Lung (tissue), 12 donors: ENCODE data around the gene MYO1F. TPM values are rescaled to one million over a fixed set of nuclear protein-coding genes. Genes with fewer than 3 reads are reported as not detected.
A peak's percentile ranks its signal among the peaks of the same experiment; 100 is the strongest.

Source experiments
- ATAC-seq: fragments of 200-7000 bp; cut with Tn5 transposase; one replicate; pipeline ENCODE4 v1.9.1; 2020; ENCODE audit warnings: moderate number of reproducible peaks; ENCODE audit not compliant: insufficient read depth, low FRiP score
- DNase-seq, 3 donors: peaks; one replicate each; pipeline ENCODE4 v3.0.0-alpha.2; 2013 to 2017
- H3K27ac ChIP-seq, 2 donors: one replicate each; pipeline ENCODE4 v1.5.1; 2013; ENCODE audit warnings: mild to moderate bottlenecking in 2 of 2, moderate library complexity in 2 of 2, control low read depth in 1 of 2, inconsistent platforms in 1 of 2, low read depth in 1 of 2, low read length in 1 of 2
- H3K27me3 ChIP-seq, 3 donors: one replicate each; pipeline ENCODE4 v1.5.1; 2013; ENCODE audit warnings: low read length in 2 of 3; ENCODE audit not compliant: control insufficient read depth in 3 of 3, insufficient read depth in 3 of 3
- H3K36me3 ChIP-seq, 4 donors: one replicate each; pipeline ENCODE4 v1.5.1; 2013; ENCODE audit warnings: low read length in 4 of 4, mild to moderate bottlenecking in 1 of 4, moderate library complexity in 1 of 4; ENCODE audit not compliant: control insufficient read depth in 4 of 4, insufficient read depth in 4 of 4
- H3K4me1 ChIP-seq, 5 donors: one replicate each; pipeline ENCODE4 v1.5.1; 2013; ENCODE audit warnings: low read length in 5 of 5, mild to moderate bottlenecking in 2 of 5, moderate library complexity in 1 of 5; ENCODE audit not compliant: control insufficient read depth in 5 of 5, insufficient read depth in 5 of 5
- H3K4me3 ChIP-seq: one replicate; pipeline ENCODE4 v1.5.1; 2013; ENCODE audit warnings: mild to moderate bottlenecking, control low read depth, moderate library complexity
- H3K9ac ChIP-seq, 2 donors: one replicate each; pipeline ENCODE4 v1.5.1; 2013; ENCODE audit warnings: low read length in 2 of 2, control low read depth in 1 of 2; ENCODE audit not compliant: insufficient read depth in 1 of 2
- H3K9me3 ChIP-seq, 4 donors: one replicate each; pipeline ENCODE4 v1.5.1; 2013; ENCODE audit warnings: low read length in 3 of 4, mild to moderate bottlenecking in 1 of 4, moderate library complexity in 1 of 4; ENCODE audit not compliant: control insufficient read depth in 4 of 4, insufficient read depth in 3 of 4
- CTCF ChIP-seq: IDR thresholded peaks from 2 replicates; pipeline ENCODE4 v1.5.1; 2012; ENCODE audit warnings: mild to moderate bottlenecking; ENCODE audit errors: control extremely low read depth, extremely low read depth
- WGBS, 2 donors: extraction: QIAGEN DNeasy Blood & Tissue Kit; methylation state at CpG; one replicate each; pipeline ENCODE4 v1.1.7; 2013; 5-methylcytosine and 5-hydroxymethylcytosine counted together
- polyA plus RNA-seq, 2 donors: library from polyadenylated mRNA; stranded (reverse); fragments of 200-250 nt; gene quantifications; one replicate each; pipeline ENCODE4 v1.2.1, GENCODE V29; 2013
- total RNA-seq, 2 donors: library from RNA; depleted of rRNA in 1 of 2; stranded (reverse); fragments of >200 nt in 1 of 2; gene quantifications; one replicate each; pipeline ENCODE4 v1.2.1, GENCODE V29; 2014 to 2021
- donor health status: control.
- donor health status: control.
- donor health status: Bipolar disorder and iron deficiency.
- donor health status: healthy.
- donor health status: DM: yes; HTN: yes; CAD: no.

The MYO1F gene
- total and polyA plus RNA-seq, 4 donors = 23.4 to 127 (median 73.2) TPM

- Histone ChIP-seq H3K9me3 (peaks cover 0 to 16% (median under 1%) of the 10 kb centered on the region in 4 donors), H3K4me3 (no peak overlapping the region), H3K4me1 (peaks cover 0 to under 1% (median 0%) of the 10 kb centered on the region in 5 donors), H3K9ac (no peak overlapping the region), H3K27ac (no peak overlapping the region), H3K27me3 (no peaks in the 10 kb centered on the region), H3K36me3 (peaks cover 0 to 50% (median 31%) of the 10 kb centered on the region in 4 donors)
- no peak for DNase-seq
- no peak for ATAC-seq
- WGBS, 2 donors = 95 to 100% methylated on average over 2 of the region's 2 CpGs
- TF ChIP-seq CTCF = no peak
These were observed 22.8 kb upstream of the MYO1F start for GRCh38 chr19:8600064-8600463.

GRCh38 chr19:8596168-8596567 is 18.9 kb upstream of the MYO1F start:
- H3K36me3 ChIP-seq = peaks cover 0 to 28% (median 20%) of the 10 kb centered on the region in 4 donors
- H3K4me3 ChIP-seq = no peak overlapping the region
- DNase-seq (no peak), ATAC-seq (no peak)
- H3K9ac ChIP-seq = no peak overlapping the region
- H3K27me3 ChIP-seq = no peaks in the 10 kb centered on the region
- H3K9me3 ChIP-seq = peaks cover 0 to 21% (median 0%) of the 10 kb centered on the region in 4 donors
- H3K4me1 ChIP-seq = peaks cover 0 to 12% (median 5%) of the 10 kb centered on the region in 5 donors
- WGBS, 2 donors = 80 to 89% methylated on average over 23 of the region's 23 CpGs
- peak overlapping the region in 1 of 2 donors; percentile 6 for H3K27ac ChIP-seq
- TF ChIP-seq CTCF = no peak

GRCh38 chr19:8595651-8596050 is 18.4 kb upstream of the MYO1F start:
- no peak for ATAC-seq
- peaks cover 0 to 24% (median 16%) of the 10 kb centered on the region in 4 donors for H3K36me3 ChIP-seq
- DNase-seq = no peak
- no peak for TF ChIP-seq CTCF
- no peaks in the 10 kb centered on the region for H3K27me3 ChIP-seq
- WGBS, 2 donors = 68 to 70% methylated on average over 15 of the region's 15 CpGs
- H3K9me3 ChIP-seq = peaks cover 0 to 21% (median 0%) of the 10 kb centered on the region in 4 donors
- H3K27ac ChIP-seq = peak overlapping the region in 1 of 2 donors; percentile 6
- no peak overlapping the region for H3K4me3 ChIP-seq
- H3K9ac ChIP-seq = no peak overlapping the region
- H3K4me1 ChIP-seq = peaks cover 0 to 12% (median 5%) of the 10 kb centered on the region in 5 donors

- no peak for DNase-seq
- no peak overlapping the region for H3K4me3 ChIP-seq
- H3K4me1 ChIP-seq = peaks cover 0 to 12% (median 5%) of the 10 kb centered on the region in 5 donors
- H3K27me3 ChIP-seq = no peaks in the 10 kb centered on the region
- 88 to 96% methylated on average over 2 of the region's 2 CpGs for WGBS, 2 donors
- peaks cover 0 to 23% (median 13%) of the 10 kb centered on the region in 4 donors for H3K36me3 ChIP-seq
- H3K27ac ChIP-seq = no peak overlapping the region
- peaks cover 0 to 21% (median 0%) of the 10 kb centered on the region in 4 donors for H3K9me3 ChIP-seq
- no peak for TF ChIP-seq CTCF
- no peak for ATAC-seq
- H3K9ac ChIP-seq = no peak overlapping the region
These were observed 16.7 kb upstream of the MYO1F start for GRCh38 chr19:8593931-8594330.
